ENCODE results near the gene GGPS1.
A peak's percentile ranks its signal among the peaks of the same experiment; 100 is the strongest.
"Not testable (repeated sequence)": the region's sequence is repeated elsewhere in the genome, so short reads cannot be mapped to it uniquely, and the experiment has no call there.

The GGPS1 gene

DNA sequence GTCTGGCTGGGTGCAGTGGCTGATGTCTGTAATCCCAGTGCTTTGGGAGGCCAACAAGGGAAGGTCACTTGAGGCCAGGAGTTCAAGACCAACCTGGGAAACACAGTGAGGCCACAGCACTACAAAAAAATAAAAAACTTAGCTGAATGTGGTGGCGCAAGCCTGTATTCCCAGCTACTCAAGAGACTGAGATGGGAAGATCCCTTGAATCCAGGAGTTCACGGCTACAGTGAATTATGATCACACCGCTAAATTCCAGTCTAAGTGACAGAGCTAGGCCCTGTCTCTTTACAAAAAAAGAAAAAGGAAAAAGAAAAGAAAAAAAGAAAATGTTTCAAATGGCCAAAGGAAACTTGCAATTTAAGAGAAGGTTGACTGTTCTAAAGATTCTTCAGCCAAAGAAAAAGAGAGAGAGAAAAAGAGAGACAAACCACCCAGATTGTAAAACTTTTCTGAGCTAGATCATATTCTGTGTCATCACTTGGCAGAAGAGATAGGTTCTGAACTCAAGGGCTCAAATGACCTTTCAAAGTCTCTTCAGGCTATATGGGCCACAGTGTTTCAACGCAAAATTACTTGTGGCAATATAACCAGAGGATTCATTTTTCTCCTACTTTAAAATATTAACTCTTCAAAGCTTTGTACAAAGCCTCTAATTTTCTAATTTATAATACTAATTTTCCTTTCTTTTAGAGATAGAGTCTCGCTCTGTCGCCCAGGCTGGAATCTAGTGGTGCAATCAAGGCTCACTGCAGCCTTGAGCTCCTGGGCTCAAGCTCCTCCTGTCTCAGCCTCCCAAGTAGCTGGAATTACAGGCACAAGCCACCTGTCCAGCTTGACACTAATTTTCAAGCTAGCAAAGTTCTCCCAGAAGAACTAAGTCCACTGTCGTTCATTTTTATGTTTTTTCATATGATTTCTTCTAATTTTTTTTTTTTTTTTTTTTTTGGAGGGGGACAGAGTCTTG, 20.9 kb upstream of the GGPS1 start:
- no peak for DNase-seq

DNA sequence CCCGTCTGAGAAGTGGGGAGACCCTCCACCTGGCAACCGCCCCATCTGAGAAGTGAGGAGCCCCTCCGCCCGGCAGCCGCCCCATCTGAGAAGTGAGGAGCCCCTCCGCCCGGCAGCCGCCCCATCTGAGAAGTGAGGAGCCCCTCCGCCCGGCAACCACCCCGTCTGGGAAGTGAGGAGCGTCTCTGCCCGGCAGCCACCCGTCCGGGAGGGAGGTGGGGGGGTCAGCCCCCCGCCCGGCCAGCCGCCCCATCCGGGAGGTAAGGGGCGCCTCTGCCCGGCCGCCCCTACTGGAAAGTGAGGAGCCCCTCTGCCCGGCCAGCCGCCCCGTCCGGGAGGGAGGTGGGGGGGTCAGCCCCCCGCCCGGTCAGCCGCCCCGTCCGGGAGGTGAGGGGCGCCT, 19.2 kb upstream of the GGPS1 start:
- DNase-seq = not testable (repeated sequence)

DNA sequence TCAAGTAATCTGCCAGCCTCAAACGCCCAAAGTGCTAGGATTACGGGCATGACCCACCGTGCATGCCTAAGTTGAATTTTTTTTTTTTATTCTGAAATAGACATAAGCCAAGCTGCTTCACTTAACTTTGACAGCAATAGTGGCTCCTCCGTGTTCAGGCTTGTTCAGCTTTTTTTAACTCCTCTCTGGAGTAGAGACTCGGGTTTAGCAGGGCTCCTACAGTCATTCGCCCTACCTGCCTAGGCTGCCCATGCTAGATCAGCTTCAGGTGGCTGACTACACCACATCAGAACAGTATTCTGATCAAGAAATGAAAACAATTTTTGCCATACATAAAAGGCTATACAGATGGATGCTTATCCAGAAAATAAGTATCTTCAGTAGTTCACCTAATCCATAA, 15.1 kb upstream of the GGPS1 start:
- no peak for DNase-seq

DNA sequence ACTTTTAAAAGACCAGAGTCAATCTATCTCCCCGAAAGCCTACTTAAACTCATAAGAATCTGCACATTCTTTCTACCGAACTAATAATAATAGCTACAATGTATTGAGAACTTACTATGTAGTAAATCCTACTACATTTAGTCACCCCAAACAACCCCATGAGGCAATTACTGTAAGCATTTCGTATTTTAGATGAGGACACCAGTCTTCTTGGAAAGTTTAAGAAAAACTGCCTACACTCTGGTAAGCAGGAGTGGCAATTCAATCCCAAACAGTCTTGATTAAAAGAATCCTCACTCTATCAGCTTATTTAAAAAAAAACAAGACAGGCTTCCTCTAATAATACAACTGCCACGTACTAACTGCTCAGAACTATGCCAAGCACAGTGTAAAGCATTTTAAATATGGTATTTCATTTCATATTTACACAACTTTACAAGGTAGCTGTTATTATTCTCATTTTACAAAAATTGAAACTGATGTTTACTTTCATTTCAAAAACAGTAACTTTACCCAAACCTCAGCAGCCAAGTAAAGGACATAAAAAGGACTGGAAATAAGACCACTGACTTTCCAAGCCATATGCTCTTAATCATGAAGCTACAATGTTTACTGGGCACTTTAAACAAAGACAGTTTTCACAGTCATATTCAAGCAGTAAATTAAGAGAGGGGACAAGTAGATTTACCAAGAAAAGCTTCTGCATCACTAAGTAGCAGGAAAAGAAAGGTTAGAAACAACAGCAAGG, 14.3 kb upstream of the GGPS1 start:
- no peak for DNase-seq

DNA sequence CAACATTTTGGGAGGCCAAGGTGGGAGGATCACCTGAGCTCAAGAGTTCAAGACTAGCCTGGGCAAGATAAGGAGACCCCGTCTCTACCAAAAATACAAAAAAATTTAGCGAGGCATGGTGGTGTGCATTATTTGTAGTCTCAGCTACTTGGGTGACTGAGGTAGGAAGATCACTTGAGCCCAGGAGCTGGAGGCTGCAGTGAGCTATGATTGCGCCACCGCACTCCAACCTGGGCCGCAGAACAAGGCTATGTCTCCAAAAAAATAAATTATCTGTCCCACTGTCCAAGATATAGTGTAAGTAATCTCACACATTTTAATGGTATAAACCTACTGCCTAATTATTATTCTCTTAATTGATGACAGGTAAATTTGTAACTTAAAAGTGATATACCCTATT, 13.2 kb upstream of the GGPS1 start:
- DNase-seq = no peak

DNA sequence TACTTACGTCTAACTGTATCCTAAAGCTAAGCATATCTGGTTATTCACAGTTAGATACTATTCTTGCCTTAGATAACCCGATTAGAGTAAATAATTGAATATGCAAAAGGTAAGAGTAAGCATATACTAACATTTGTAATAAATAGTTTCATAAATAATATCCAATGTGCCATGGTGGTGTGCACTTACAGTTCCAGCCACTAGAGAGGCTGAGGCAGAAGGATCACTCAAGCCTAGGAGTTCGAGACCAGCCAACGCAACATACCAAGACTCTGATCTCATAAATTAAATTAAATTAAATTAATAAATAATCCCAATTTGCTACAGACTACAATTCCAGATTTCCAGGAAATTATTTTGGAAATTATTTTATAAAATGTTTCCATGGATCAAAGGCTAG, 12.6 kb upstream of the GGPS1 start:
- DNase-seq = no peak

DNA sequence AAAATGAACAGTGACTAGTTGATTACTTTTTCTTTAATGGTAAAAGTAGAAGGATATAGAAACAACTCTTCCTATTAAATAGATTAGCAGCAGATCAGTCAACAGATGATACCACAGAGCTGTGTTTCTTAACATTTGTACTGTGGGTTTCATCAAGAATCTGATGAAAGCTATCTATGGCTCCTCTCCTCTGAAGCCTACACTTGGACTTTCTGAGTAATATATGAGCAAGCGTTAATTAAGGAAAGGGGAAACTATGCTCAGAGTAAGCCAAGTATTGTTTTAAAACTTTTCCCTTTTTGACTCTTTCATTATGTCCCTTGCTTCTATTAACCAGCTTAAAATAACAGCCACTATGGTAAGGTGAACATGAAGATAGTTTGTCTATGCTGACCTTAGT, 11.2 kb upstream of the GGPS1 start:
- DNase-seq = no peak

DNA sequence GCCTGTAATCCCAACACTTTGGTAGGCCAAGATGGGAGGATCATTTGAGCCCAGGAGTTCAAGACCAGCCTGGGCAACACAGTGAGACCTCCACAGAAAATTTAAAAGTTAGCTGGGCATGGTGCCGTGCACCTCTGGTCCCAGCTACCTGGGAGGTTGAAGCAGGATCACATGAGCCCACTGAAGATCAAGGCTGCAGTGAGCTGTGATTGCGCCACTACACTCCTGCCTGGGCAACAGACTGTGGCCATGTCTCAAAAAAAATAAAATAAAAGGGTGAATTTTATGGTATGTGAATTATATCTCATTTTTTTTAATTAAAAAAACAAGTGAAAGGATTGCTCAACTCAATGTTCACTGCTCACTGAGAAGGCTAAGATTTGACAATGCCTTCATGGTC, 9.1 kb upstream of the GGPS1 start:
- DNase-seq = no peak

DNA sequence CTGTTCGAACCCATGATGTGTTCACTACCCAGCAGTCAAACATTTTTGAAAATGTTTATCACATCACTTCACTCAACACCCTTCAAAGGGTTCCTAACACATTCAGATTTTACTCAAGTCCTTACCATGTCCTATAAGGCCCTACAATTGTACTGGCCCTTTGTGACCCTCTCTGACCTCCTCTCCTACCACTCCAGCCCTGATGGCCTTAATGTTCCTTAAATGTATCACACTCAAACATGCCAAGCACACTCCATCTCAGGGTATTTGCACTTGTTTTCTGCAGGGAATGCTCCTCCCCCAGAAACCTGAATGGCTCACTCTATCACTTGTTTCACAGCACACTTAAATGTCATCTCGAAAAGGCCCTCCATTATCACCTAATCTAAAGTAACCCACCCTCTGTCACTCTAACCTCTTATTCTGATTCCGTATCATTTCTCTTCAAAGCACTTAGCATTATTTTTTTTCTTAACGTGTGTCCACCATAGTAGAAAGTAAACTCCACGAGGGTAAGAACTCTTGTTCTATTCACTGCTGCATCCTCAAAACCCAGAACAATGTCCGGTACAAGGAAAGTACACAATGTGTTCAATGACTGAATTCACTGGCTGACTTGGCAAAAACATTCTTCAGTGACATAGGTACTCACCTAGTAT, 7.7 kb upstream of the GGPS1 start:
- DNase-seq = no peak

DNA sequence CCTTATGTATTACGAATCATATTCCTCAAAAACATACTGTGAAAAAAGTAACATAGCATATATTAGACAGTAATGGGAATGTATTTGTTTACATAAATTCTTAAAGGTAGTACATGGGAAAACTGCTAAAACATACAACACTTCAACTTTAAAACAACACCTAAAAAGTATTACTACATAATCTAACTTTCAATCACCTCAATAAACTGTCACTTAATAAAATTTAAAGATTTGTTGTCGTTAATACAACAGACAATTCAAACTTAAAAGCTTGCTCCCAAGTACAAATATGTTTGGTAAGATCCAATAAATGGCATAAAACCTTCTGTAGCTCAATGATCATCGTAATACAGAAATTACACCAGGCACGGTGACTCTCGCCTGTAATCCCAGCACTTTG, 4.1 kb upstream of the GGPS1 start:
- DNase-seq = no peak

DNA sequence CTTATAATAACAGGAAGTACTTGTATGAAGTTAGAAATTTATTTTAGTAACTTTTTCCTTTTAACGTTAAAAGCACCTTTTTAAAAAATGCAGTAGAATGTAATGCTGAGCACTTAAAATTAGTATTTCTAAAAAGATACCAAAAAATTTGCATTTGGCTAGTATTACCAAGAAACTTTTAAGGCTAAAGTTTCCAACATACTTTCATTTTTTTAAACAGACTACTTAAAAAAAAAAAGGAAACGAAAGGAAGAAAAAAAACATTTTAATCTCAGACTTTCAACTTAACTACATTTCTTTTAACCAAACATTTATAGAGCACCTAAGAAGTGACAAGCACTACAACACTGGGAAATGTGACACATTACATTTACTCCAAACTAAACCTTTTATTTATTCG, 3.2 kb upstream of the GGPS1 start:
- DNase-seq = no peak

DNA sequence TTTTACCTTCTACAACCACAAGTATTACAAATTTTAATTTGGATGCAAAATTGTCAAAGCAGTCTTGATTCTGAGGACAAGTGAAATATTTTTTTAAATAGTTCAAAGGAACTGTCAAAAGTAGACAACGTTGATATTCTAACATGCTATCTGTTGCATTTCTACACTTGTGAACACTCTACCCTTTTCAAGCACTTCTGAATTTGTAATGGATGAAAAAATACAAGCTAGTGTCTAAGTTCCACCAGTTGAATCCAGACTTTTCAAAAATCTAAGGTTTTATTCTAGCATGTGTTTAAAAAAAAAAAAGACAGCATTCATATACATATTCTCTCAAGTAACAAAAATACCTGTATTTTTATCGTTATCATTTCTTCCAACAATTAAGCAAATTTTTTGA, 2.5 kb upstream of the GGPS1 start:
- no peak for DNase-seq

DNA sequence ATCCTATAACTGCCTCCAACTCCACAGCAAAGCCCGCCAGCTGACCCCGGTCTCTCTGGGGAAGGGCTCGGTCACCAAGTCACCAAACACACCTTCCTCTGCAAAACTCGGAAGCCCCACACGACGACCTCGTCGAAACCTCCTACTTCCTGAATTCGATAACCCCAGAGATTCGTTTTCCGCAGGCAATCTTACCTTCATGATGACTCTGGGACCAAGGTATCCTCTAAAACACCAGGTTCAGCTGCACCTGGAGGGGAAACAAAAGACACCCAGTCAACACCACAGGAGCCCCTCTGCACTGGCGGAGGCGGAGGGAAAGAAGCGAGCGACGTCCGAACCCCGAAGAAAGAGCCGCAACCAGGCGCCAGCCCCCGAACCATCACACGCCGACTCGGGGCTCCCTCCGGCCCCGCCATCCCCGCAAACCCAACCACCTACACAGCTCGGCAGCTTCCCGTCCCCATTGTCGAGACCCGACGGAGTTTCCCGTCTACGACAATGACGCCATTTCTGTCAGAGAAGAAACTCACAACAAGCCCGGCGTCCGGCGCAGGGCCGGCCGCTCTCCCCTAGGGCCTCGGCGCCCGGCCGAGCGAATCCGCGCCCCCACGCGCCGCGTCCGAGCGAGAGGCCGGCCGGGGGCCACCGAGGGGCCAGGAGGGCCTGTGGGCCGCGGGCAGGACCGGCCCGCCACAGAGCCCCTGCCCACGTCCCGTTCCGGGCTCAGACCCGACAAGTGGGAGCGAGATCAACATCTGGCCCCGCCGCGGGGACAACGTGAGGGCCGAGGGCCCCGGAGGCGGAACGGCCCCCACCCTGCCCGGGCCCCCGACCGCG, 1.4 kb upstream of the GGPS1 start:
- DNase-seq = no peak

DNA sequence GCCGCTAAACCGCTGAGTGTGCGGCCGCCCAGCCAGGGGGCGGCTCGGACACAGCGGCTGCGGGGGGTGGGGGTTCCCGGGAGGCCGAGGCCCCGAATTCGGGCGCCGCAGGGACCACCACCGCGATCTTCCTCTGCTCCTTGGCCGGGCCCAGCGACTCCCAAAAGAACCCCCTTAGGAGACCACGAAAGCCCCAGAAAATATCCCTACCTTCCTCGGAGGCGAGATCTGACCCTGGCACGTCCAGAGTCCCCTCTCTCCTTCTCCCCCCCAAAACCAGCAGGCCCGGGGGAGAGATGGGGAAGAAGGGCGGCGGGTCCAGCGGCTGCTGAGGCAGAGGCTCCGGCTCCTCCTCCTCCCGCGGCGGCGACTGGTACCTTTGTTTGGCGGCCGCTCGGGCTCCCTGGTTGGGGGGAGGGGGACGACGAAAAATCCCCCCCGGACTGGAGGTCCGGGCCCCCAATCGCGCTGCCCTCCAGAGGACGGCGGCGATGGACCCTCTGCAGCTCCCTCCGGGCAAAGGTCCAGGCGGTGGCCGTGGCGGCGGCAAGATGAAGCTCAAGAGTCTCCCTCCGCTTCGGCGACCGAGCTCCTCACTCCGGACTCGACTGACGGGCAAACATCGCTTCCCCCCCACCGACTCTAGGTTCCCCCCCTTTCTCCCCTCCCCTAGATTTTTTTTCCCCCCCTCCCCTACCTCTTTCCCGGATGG, 655 bp upstream of the GGPS1 start, which contains the start of gene ARID4B:
Gene ARID4B (minus strand): TSS at position 621 of the 712 bp plus-strand sequence. CDS start 1,260 bp downstream, outside the sequence.
- peak; percentile 32 for DNase-seq

DNA sequence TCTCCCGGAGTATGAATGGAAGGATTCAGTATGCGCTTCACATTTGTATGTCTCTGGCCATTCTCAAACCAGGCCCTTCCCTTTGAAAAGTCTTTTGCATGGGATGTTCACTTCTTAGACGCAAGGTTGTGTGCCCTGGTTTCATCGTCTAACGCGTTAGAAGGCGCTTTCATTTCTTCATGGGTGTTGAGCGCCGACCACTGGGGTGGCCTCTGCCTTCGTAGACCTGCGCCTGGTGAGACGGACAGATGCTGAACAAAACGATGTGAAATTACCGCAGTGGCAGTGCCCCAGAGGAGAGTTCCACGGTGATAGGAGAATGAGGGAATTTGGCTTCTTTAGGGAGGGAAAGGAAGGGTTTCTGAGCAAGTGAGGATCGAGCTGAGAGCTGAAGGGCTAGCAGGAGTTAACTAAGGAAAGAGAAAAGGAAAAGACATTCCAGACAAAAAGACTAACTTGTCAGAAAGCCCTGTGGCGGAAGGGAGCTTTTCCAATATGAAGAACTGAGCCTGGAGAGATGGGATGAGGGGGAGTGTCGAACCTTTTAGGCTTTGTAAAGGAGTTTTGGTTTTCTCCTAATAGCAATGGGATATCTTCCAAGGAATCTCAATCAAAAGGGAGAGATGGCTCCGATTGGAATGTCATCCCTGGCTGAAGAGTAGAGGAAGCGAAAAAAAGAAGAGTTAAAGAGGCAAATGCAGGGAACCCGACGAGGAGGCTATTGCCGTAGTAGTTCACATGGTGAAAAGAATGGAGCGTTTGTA, 951 bp downstream of the GGPS1 start:
- no peak for DNase-seq

DNA sequence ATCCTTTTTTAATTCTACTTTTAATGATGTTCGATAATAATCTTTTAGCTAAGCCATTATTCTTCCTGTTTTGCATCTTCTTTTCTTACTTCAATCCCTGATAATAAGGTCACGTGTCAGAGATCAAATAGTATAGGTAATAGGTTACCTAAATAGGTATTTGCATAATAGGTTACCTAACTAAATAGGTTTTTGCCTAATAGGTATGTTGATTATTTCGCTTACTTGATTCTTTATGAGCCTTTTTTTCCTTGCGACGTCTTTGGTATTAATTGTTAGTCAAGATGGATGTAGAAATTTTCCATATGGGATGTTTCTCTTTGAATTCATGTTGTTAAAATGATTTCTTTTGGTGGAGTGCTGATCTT, 2.5 kb downstream of the GGPS1 start:
- no peak for DNase-seq

DNA sequence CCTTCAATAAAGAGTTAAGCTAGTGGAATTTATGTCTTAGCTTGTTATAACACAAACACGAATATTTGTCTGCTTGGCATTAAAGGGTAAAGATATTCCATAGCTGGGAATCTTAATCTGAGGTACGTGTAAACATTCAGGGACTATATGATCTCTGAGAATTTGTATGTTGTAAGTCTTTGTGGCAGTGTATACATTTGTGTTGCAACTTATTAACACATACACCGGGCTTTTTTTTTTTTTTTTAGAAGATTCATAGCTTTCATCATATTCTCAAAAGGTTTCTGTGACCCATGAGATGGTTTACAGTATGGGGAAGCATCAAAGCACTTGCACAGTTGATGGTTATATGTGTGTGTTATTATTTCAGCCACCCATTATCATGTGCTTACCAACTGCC, 3.0 kb downstream of the GGPS1 start:
- no peak for DNase-seq

DNA sequence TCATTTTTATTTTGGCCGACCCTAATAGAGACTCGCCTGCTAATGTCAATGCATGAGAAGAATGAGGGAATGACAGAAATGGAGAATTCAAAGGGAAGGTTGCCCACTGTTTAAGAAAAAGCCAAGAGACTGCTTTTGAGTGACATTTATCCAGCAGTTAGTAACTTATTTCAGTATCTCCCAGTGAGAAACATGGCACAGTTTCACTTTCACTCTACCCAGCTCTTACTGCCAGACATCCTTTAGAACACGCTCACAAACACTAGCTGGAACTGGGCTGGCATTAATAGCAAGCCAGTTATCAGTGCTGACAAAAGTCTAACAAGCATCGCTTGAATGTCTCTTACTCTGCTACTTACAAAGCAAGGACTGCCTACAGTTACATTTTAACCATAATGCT, 8.5 kb downstream of the GGPS1 start:
- DNase-seq = no peak

DNA sequence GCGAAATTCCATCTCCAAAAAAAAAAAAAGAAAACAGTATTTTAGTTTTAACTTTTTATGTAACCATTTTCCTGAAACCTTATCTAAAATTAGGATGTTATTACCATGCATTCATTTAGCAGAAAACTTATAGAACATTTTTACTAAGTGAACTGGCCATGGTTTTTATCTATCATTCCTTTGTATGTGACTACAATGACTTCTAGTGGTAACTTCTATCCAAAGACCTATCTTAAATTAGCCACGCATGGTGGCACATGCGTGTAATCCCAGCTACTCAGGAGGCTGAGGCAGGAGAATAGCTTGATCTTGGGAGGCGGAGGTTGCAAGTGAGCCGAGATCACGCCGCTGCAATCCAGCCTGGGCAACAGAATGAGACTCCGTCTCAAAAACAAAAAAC, 11.4 kb downstream of the GGPS1 start:
- DNase-seq = no peak

DNA sequence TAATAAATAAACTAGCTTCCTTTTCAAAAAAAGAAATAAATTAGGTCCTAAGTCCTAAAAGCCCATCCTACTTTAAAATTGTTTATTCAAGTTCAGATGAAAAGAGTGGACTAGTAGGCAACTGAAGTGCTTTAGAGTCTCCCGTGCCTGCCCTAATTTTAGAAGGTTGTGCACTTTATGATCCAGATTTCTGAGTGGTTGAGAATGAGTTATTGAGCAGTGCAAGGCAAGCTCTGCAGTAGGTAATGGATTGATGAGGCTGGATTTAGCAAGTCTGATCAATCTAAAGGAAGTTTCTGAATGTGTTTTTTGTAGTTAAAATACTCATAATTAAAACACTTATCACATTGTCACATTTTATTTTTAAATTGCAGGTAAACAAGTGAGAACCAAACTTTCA, 13.0 kb downstream of the GGPS1 start:
- DNase-seq = no peak

DNA sequence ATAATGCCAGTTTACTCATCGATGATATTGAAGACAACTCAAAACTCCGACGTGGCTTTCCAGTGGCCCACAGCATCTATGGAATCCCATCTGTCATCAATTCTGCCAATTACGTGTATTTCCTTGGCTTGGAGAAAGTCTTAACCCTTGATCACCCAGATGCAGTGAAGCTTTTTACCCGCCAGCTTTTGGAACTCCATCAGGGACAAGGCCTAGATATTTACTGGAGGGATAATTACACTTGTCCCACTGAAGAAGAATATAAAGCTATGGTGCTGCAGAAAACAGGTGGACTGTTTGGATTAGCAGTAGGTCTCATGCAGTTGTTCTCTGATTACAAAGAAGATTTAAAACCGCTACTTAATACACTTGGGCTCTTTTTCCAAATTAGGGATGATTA, 13.7 kb downstream of the GGPS1 start:
- no peak for DNase-seq

Measured in midbrain (tissue), 1 donor.